ENCODE results near the gene THSD7B. TPM values are rescaled to one million over a fixed set of nuclear protein-coding genes. Genes with fewer than 3 reads are reported as not detected.

THSD7B gene
- polyA plus RNA-seq, 2 of the 4 experiments (the other 2 are of a cell fraction): not detected

- FAIRE-seq (no peak), ATAC-seq (peak; percentile 39 to 82; a peak in 4 of 6 replicates)
Measured at GRCh38 chr2:137467246-137467862, 702.0 kb downstream of the THSD7B start.

DNA sequence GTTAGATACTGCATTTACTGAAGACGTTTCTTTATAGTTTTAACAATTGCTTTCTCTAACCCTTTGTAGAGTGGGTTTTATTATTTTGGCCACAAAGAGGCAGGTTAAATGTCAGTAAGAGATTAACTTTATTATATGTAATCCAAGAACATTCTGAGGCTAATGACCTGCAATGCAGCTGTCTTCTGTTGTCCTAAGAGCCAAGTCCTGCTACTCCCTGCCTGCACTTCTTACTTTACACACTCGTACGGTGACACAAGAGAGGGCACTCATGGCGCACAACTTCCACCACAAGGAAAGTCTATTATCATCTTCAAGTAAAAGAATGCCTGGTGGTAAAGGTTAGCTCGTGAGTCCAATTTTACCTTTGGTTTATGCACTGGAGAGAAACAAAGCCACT lies 727.9 kb downstream of the THSD7B start:
- H3K4me1 ChIP-seq: no peaks in the 10 kb centered on the region
- H3K4me3 ChIP-seq: no peak overlapping the region
- FAIRE-seq (no peak), DNase-seq (ENCODE audit: low read depth in 1 of 2, low spot score in 1 of 2) (no peak), ATAC-seq (no peak)
- ChIA-PET CTCF (no interaction called here), POLR2A (no interaction called here)
- TF ChIP-seq TFCP2L1 (CRISPR knock-in tag; IDR thresholded peaks at IDR 0.05): no peak
- no peak for TF ChIP-seq ATOH8 (CRISPR knock-in tag; IDR thresholded peaks at IDR 0.05; ENCODE audit: low read depth)
- TF ChIP-seq NR3C1 (IDR thresholded peaks at IDR 0.05): no peak
- TF ChIP-seq RCOR1 (IDR thresholded peaks at IDR 0.05; ENCODE audit: low read depth, low read length): no peak
- TF ChIP-seq JUNB (IDR thresholded peaks at IDR 0.05): no peak
- no peak for TF ChIP-seq KDM5A (IDR thresholded peaks at IDR 0.05)
- no peak for TF ChIP-seq EHF (CRISPR knock-in tag; IDR thresholded peaks at IDR 0.05)
- WGBS (ENCODE audit: missing lambda C conversion rate): 17% methylated on average over 5 of the region's 5 CpGs
- H3K4me2 ChIP-seq: no peak overlapping the region
- no peaks in the 10 kb centered on the region for H3K9me3 ChIP-seq
- H3K27ac ChIP-seq: no peak overlapping the region

More at GRCh38 chr2:137467246-137467862, 702.0 kb downstream of the THSD7B start:
- 3% methylated on average over 3 of the region's 3 CpGs for WGBS (ENCODE audit: missing lambda C conversion rate)
- Histone ChIP-seq H3K4me3 (no peak overlapping the region), H3K4me2 (no peak overlapping the region), H3K27ac (no peak overlapping the region), H3K4me1 (no peaks in the 10 kb centered on the region), H3K9me3 (no peaks in the 10 kb centered on the region)
- peak; percentile 3 to 29 for DNase-seq (ENCODE audit: low read depth in 1 of 2, low spot score in 1 of 2)
- TF ChIP-seq KDM5A (IDR thresholded peaks at IDR 0.05): no peak
- TF ChIP-seq SMC3 (IDR thresholded peaks at IDR 0.05): peak; percentile 28; the same call in 2 of the 3 replicates
- TF ChIP-seq CTCF (IDR thresholded peaks at IDR 0.05): peak; percentile 35; the same call in 2 of the 3 replicates
- TF ChIP-seq, protein P1, sequence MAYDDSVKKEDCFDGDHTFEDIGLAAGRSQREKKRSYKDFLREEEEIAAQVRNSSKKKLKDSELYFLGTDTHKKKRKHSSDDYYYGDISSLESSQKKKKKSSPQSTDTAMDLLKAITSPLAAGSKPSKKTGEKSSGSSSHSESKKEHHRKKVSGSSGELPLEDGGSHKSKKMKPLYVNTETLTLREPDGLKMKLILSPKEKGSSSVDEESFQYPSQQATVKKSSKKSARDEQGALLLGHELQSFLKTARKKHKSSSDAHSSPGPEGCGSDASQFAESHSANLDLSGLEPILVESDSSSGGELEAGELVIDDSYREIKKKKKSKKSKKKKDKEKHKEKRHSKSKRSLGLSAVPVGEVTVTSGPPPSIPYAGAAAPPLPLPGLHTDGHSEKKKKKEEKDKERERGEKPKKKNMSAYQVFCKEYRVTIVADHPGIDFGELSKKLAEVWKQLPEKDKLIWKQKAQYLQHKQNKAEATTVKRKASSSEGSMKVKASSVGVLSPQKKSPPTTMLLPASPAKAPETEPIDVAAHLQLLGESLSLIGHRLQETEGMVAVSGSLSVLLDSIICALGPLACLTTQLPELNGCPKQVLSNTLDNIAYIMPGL (CRISPR knock-in tag; IDR thresholded peaks at IDR 0.05; ENCODE audit: borderline replicate concordance): no peak
- no peak for TF ChIP-seq TP53 (CRISPR knock-in tag; IDR thresholded peaks at IDR 0.05)
- TF ChIP-seq HEYL (CRISPR knock-in tag; IDR thresholded peaks at IDR 0.05): no peak
- TF ChIP-seq RAD21 (conservative IDR thresholded peaks at IDR 0.05 in 1 of 2, IDR thresholded peaks at IDR 0.05 in 1 of 2): peak in 1 of 2 experiments; percentile 32; a peak in 1 of 5 replicates
- no peak for TF ChIP-seq MYC (IDR thresholded peaks at IDR 0.05; ENCODE audit: borderline replicate concordance, low read length)
- TF ChIP-seq CEBPB (IDR thresholded peaks at IDR 0.05): no peak
- ChIA-PET CTCF (interaction anchor here (1.2 to 2.1 kb wide), 3 partner anchors 10 to 371 kb away, joined by 3 to 9 read pairs (median 7); no protein-coding TSS in a partner anchor), POLR2A (no interaction called here)

- Histone ChIP-seq H3K4me3 (no peak overlapping the region), H3K27ac (no peak overlapping the region), H3K9me3 (no peaks in the 10 kb centered on the region), H3K4me2 (no peak overlapping the region), H3K4me1 (no peaks in the 10 kb centered on the region)
- 17% methylated on average over 3 of the region's 3 CpGs for WGBS (ENCODE audit: missing lambda C conversion rate)
- DNase-seq (ENCODE audit: low read depth in 1 of 2, low spot score in 1 of 2) (no peak), ATAC-seq (no peak), FAIRE-seq (no peak)
- TF ChIP-seq USF2 (IDR thresholded peaks at IDR 0.05) (no peak), PBX3 (IDR thresholded peaks at IDR 0.05) (no peak), HEYL (CRISPR knock-in tag; IDR thresholded peaks at IDR 0.05) (no peak), ZFP36 (IDR thresholded peaks at IDR 0.05; ENCODE audit: borderline replicate concordance, partially characterized antibody) (no peak), POLR2A (IDR thresholded peaks at IDR 0.05; ENCODE audit: low read length) (no peak), RNF2 (IDR thresholded peaks at IDR 0.05; ENCODE audit: borderline replicate concordance, low read depth) (no peak)
- POLR2A ChIA-PET: no interaction called here
- CTCF ChIA-PET: no interaction called here
Measured at GRCh38 chr2:137500599-137500998, 735.3 kb downstream of the THSD7B start.
